Measurements from ENCODE around the gene MAGED1. TPM values are rescaled to one million over a fixed set of nuclear protein-coding genes. Genes with fewer than 3 reads are reported as not detected.

MAGED1 gene
- polyA plus RNA-seq, 3 donors: 3.2 to 7.3 (median 4.0) TPM

GRCh38 chrX:51853251-51853650, 40.2 kb upstream of the MAGED1 start:
- Histone ChIP-seq H3K4me3 (replicated peaks in 1 of 3; ENCODE audit: low read depth in 2 of 3, low read length in 3 of 3) (no peak overlapping the region), H3K4me1 (ENCODE audit: control insufficient read depth in 1 of 2, insufficient read depth in 2 of 2, low read length in 2 of 2) (no peaks in the 10 kb centered on the region), H3K9me3 (replicated peaks in 1 of 2; ENCODE audit: control insufficient read depth in 1 of 2, insufficient read depth in 1 of 2, low read length in 2 of 2) (peaks cover 6 to 11% of the 10 kb centered on the region in 2 donors), H3K79me2 (ENCODE audit: insufficient read depth, low read length) (no peaks in the 10 kb centered on the region), H3K27ac (ENCODE audit: low read depth in 1 of 2, low read length in 2 of 2) (no peak overlapping the region), H3K4me2 (replicated peaks; ENCODE audit: extremely low read depth, low read length, poor library complexity, severe bottlenecking) (no peak overlapping the region), H3K36me3 (replicated peaks in 1 of 2; ENCODE audit: control insufficient read depth in 1 of 2, insufficient read depth in 2 of 2, low read length in 2 of 2) (no peaks in the 10 kb centered on the region), H3K27me3 (ENCODE audit: control insufficient read depth in 2 of 2, insufficient read depth in 2 of 2, low read length in 2 of 2) (no peaks in the 10 kb centered on the region), H2AFZ (ENCODE audit: insufficient read depth, low read depth, low read length, poor library complexity, severe bottlenecking) (no peak overlapping the region), H4K20me1 (ENCODE audit: insufficient read depth, low read length) (no peaks in the 10 kb centered on the region), H3K9ac (ENCODE audit: insufficient read depth, low read length, poor library complexity, severe bottlenecking) (no peak overlapping the region)
- intact Hi-C loops (cut with micrococcal nuclease): no loop called here
- no CpG with 5 or more reads among the region's 1 CpG for WGBS (ENCODE audit: insufficient coverage)
- H3K27ac Mint-ChIP-seq: no peak overlapping the region
- no peak for DNase-seq
- peaks cover 0 to 3% (median 2%) of the 10 kb centered on the region in 3 donors for H3K27me3 Mint-ChIP-seq (ENCODE audit: low read depth in 3 of 3)
- no peak overlapping the region for H3K4me3 Mint-ChIP-seq
- H3K36me3 Mint-ChIP-seq: peaks cover 4 to 11% of the 10 kb centered on the region in 2 donors
- no peak for TF ChIP-seq CTCF (IDR thresholded peaks at IDR 0.05)
- peaks cover 5 to 21% (median 13%) of the 10 kb centered on the region in 7 donors for H3K9me3 Mint-ChIP-seq
- no peaks in the 10 kb centered on the region for H3K4me1 Mint-ChIP-seq

- no CpG with 5 or more reads among the region's 8 CpGs for WGBS (ENCODE audit: insufficient coverage)
- H3K27ac Mint-ChIP-seq: no peak overlapping the region
- peaks cover 4 to 11% of the 10 kb centered on the region in 2 donors for H3K36me3 Mint-ChIP-seq
- Histone ChIP-seq H3K79me2 (ENCODE audit: insufficient read depth, low read length) (no peaks in the 10 kb centered on the region), H3K9ac (ENCODE audit: insufficient read depth, low read length, poor library complexity, severe bottlenecking) (no peak overlapping the region), H2AFZ (ENCODE audit: insufficient read depth, low read depth, low read length, poor library complexity, severe bottlenecking) (no peak overlapping the region), H3K27ac (ENCODE audit: low read depth in 1 of 2, low read length in 2 of 2) (no peak overlapping the region), H3K4me2 (replicated peaks; ENCODE audit: extremely low read depth, low read length, poor library complexity, severe bottlenecking) (no peak overlapping the region), H3K4me3 (replicated peaks in 1 of 3; ENCODE audit: low read depth in 2 of 3, low read length in 3 of 3) (no peak overlapping the region), H3K36me3 (replicated peaks in 1 of 2; ENCODE audit: control insufficient read depth in 1 of 2, insufficient read depth in 2 of 2, low read length in 2 of 2) (no peaks in the 10 kb centered on the region), H4K20me1 (ENCODE audit: insufficient read depth, low read length) (no peaks in the 10 kb centered on the region), H3K27me3 (ENCODE audit: control insufficient read depth in 2 of 2, insufficient read depth in 2 of 2, low read length in 2 of 2) (no peaks in the 10 kb centered on the region), H3K4me1 (ENCODE audit: control insufficient read depth in 1 of 2, insufficient read depth in 2 of 2, low read length in 2 of 2) (no peaks in the 10 kb centered on the region), H3K9me3 (replicated peaks in 1 of 2; ENCODE audit: control insufficient read depth in 1 of 2, insufficient read depth in 1 of 2, low read length in 2 of 2) (peaks cover 6 to 11% of the 10 kb centered on the region in 2 donors)
- no peak for TF ChIP-seq CTCF (IDR thresholded peaks at IDR 0.05)
- DNase-seq: no peak
- no peak overlapping the region for H3K4me3 Mint-ChIP-seq
- peaks cover 5 to 21% (median 14%) of the 10 kb centered on the region in 7 donors for H3K9me3 Mint-ChIP-seq
- peaks cover 0 to 3% (median 2%) of the 10 kb centered on the region in 3 donors for H3K27me3 Mint-ChIP-seq (ENCODE audit: low read depth in 3 of 3)
- intact Hi-C loops (cut with micrococcal nuclease): no loop called here
- no peaks in the 10 kb centered on the region for H3K4me1 Mint-ChIP-seq
Measured at GRCh38 chrX:51855698-51856097, 37.7 kb upstream of the MAGED1 start.

Data from CD14-positive monocyte (primary cell).